ENCODE data around the gene ANTKMT.

- no peak for TF ChIP-seq CTCF (conservative IDR thresholded peaks at IDR 0.05 in 1 of 2, IDR thresholded peaks at IDR 0.05 in 1 of 2; ENCODE audit: low read depth in 1 of 2, low read length in 2 of 2)
- TF ChIP-seq EZH2 (IDR thresholded peaks at IDR 0.05; ENCODE audit: low read length, missing control alignments), result no peak
Observed at GRCh38 chr16:760545-761343, 39.8 kb downstream of the ANTKMT start, which contains the start of gene MSLN.

Data from fibroblast of lung (primary cell).